GM21390 (cell line): ENCODE measurements around the gene SCUBE3.

Experiments used
- ATAC-seq: cut with Tn5 transposase; IDR thresholded peaks from one replicate; pipeline ENCODE4 v1.9.1; 2021; ENCODE audit not compliant: unreplicated experiment

Gene SCUBE3

DNA sequence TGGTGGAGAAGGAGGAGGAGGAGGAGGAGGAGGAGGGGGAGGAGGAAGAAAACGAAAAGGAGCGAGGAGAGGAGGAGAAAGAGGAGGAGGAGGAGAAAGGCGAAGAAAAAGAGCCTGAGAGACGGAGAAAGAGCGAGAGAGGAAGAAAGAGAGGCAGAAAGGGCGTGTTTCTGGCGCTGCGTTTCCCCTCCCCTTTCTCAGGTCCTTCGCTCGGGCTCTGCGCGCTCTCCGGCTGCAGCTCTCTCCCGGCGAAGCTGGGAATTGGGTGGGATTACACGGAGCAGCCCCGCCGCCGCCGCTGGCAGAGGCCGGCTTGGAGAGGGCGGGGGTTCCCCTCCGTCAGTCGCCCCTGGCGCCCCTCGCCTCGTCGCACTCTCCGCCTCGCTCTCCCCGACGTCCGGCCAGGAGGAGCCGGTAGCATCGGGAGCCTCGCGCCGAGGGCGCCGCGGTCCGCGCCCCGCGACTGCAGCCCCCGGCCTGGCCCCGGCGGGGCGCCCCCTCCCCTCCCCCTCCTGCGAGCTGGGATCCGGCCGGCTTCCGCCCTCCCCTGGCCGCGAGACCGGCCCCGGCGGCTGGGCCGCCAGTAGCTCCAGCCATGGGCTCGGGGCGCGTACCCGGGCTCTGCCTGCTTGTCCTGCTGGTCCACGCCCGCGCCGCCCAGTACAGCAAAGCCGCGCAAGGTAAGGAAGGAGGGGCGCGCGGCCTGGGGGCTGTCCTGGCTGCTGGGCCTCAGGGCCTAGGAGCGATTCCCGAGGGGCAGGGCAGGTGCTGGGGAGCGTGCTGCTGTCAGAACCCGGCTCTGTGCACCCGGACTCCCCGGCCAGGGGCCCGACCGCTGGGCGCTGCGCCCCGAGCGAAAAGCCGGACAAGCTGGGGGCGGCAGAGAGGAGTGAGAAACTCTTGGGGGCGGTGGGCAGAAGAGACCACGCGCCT is at the start of gene SCUBE3:
TSS of gene SCUBE3 (plus strand) at position 133 of the 933 bp plus-strand sequence. CDS start at position 596, 463 bp downstream.
- ATAC-seq: no peak

DNA sequence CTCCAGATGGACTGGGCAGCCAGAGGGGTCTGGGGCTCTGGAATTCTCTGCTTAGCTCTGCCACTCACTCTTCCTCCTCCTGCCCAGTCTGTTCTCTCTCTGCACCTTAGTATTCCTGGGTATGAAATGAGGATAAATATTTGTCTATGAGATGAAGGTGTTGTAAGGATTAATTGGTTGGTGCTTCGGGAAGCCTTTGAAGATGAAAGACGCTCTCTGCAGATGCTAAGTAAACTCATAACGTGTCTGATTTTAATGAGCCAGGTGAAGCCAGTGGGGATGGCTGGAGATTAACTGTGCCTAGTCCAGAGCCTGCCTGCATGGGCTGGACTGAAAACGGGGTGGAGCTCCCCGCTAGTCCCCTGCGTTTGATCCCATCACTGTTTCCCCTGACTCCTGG is 49.5 kb upstream of the SCUBE3 start:
- ATAC-seq: no peak

DNA sequence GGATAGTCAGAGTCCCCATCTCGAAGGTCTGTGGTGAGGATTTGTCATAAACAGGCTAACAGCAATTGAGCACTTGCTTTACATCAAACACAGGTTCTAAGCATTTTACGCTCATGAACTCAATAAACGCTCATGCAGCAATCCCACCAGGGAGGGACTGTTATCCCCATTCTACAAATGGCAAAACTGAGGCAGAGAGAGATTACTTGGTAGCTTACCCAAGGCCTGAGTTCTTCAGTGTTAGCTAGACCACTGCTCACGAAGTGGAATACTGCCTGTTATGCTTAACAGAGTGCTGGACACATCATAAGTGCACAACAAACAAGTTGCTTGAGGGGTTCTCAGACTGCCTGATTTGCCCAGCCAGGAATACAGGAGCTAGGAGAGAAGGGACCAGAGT is 48.9 kb upstream of the SCUBE3 start:
- no peak for ATAC-seq

DNA sequence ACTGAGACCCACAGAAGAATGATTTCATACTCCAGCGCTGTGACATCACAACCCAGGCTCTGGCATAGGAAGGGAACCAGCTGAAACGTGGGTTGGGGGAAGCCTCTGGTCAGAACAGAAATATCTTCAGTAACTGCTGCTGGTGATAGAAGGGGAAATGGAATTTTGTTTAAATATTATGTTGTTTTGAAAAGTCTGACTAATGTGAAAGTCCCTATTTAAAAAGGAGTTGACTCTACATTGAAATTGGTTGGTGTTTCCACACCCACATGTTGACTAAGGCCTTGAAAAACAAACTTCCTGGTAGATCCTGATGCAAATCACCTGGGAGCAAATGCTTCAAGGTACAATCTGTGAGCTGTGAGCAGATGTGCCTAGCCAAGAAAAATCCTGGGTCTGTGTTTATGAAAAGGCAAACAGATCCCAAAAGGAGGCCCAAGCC is 48.1 kb upstream of the SCUBE3 start:
- ATAC-seq: no peak

DNA sequence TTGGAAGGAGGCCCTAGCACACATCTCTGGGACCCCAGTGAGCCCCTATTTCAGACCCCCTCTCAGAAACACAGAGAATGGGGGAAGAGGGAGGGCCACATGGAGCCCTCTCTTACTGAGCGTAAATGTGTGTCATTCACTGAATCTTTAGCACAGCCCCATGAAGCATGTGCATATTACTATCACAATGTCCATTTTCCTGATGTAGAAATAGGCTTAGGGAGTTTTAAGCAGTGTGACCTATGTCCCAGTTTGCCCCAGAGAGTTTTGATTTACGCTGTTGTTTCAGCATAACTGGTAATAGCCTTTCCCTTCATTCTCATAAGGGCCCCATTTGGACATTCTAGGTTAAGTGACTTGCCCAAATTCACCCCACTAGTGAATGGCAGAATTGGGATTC is 47.6 kb upstream of the SCUBE3 start:
- no peak for ATAC-seq

DNA sequence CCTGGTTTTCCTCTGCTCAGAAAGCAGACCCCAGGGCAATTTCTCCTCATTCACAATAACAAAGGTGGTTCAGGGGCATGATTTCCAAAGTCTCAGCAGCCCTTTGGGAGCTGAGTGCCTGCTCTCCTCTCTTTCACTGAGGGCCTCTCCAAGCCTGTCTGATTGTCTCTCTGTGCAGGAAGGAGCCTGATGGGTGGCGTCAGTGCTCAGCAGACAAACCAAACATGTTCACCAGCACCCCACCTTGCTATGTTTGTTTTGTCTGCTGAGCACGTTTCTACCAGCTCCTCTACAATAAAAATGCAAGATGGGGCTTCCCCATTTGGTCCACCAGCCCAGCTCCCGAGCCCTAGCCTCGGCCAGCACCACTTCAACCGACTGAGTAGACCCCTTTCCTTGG is 47.2 kb upstream of the SCUBE3 start:
- ATAC-seq: no peak

DNA sequence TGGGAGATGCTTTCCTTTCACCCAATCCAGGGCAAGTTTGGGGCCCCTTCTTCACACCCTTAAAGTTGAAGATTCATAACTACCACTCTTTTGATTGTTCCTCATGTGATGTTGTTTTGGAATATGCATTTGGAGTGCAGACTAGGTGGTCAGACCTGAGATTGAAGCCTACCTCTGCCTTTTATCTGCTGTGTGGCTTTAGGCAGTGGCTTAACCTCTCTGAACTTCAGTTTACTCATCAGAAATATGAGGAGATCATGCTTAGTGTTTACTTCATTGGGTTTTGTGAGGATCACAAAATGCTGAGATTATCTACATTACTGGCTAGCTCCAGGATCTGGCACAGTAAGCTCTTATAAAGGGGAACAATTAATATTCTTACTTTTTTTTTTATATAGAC is 46.3 kb upstream of the SCUBE3 start:
- ATAC-seq: no peak

DNA sequence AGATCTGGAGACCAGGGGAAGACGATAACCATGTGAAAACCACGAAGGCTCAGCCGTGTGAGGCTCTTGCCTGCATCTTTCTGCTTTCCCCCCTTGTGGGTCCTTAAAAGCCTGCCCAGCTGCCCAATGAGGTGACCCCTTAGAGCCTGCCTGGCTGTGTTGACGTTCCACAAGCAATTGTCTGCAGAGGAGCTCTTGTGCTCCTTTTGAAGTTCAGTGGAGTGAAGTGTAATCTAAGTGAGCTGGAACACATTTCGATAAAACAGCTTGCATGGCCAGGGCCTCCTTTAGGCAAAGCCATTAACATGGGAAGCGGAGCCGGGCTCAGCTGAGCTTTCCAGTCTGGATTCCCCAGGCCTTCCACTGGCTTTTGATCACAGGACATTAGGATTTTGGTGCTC is 45.3 kb upstream of the SCUBE3 start:
- ATAC-seq: no peak

DNA sequence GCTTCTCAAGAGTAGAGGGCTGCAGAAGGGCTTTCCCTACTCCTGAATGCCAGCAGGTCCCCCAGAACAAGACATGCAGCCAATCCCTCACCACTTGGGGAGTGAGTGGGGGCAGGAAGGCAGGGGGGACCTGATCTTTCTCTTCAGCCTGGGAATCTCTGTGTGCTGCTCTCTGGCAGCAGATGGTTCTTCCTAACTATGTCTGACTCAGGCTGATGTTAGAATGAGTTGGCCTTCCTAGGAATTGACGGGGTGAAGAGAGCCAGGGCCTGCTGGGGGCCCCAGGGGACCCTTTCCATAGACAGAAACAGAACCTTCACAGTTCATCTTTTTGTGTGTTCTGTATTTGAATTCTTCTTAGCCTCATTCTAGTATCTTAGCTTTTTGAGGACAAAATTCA is 43.6 kb upstream of the SCUBE3 start:
- ATAC-seq: no peak

DNA sequence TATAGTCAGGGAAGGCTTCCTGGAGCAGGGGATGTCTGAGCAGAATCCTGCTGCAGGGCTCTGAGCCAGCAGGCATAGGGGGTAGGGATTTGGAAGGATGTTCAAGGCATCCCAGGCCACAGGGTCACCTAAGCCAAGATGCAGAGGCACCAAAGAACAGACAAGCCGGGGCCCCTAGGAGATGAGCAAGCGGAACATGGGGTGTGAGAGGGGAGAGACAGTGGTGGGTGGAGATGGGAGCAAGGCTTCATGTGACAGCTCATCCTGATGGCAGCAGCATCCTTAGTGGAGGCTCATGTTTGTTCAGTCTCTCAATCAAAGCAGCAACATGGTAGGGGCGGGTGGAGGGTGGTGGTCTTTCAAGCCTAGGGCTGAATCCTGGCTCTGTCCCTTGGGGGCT is 42.9 kb upstream of the SCUBE3 start:
- ATAC-seq: no peak

DNA sequence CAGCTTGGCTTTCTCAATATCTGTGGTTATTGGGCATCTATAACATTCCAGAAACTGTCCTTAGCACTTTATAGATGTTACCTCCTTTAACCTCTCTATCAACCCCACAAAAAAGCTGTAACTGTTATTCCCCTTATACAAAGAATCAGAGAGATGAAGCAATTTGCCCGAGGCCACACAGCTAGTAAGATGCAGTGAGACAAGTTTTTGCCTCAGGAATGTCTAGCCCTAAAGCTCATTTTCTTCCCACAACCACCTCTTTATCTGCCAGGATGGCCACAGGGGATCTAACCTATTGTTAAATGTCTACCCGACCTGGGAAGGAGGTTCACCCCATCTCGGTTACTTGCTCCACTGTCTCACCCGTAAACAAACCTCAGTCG is 40.7 kb upstream of the SCUBE3 start:
- ATAC-seq: no peak

DNA sequence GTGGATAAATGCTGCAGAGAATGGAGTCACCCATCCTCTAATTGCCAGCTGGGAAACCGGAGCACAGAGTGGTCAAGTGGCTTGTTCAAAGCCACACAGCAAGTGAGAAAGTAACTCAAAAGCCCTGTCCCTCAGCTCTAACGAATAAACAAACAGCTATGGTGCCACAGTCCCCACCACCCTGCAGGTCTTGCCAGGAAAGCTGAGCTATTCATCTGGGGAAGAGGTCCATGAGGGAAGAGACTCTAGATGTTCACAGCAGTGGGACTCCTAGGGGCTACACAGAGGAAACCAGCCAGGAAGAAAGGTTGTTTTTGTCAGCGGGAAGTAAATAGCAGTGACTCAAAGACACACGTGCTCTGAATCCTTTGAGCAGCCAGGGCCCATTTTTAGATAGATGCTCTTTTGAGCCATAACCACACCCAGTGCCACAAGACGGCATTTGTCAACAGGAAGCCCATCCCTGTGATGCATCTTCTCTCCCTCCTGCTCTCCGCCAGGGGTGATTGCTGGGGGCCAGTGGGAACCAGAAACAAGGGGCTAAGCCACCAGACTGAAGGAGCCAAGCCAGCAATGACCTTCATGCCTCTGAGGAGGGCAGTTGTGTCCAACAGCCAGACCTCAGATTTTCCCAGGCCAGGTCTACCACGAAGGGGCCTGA is 40.2 kb upstream of the SCUBE3 start:
- no peak for ATAC-seq

DNA sequence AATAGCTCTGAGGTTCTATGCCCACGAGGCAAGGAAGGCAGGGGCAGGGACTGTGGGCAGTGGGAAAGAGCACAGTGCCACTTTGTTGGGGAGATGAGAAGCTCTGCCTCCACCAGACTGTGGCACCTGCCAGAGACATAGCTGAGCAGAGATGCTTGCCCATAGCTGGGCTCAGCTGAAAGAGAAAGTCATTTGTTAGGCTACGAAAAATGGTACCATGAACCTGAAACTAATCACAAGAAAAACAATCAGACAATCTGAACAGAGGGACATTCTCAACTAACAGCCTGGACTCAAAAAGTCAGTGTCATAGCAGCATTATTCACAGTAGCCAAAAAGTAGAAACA is 39.7 kb upstream of the SCUBE3 start:
- ATAC-seq: no peak

DNA sequence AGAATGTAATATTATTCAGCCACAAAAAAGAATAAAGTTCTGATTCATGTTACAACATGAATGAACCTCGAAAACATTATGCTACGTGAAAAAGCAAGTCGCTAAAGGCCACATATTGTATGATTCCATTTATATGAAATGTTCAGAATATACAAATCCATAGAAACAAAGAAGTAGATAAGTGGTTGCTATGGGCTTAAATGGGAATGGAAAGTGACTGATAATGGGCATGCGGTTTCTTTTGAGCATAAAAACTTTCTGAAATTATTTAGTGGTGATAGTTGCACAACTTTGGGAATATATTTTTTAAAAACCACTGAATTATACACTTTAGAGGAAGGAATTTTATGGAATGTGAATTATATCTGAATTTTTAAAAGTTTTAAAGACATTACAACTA is 39.3 kb upstream of the SCUBE3 start:
- ATAC-seq: no peak

DNA sequence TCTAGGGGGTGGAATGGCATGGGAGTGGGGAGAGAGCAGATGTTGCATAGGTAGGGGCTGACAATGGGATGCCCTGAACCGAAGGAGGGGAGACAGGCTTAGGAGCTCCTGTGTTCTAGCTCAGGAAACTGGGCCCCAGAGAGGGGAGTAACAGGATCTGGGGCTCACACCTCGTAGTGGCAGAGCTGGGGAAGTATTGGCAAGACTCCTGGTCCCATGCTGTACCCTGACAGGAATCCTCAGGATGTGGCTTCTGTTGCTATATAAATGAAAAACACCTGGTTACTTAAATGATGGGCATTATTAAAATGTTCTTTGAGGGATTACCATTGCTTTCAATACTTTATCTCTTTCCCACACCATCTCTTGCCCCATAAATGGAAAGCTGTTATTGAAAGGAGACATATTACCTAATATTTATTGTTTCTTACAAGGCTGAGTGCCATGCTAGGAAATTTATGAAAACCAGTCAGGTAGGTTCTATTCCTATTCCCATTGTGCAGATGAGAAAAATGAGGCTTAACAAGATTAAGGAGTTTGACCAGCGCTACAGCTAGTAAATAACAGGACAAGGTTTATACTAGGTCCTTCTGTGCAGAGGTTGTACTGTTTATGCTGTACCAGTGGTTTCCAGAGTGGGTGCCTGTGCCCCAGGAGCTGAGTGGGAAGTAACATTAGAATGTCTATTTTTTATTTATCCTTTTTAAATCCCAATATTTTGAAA is 37.3 kb upstream of the SCUBE3 start:
- no peak for ATAC-seq

DNA sequence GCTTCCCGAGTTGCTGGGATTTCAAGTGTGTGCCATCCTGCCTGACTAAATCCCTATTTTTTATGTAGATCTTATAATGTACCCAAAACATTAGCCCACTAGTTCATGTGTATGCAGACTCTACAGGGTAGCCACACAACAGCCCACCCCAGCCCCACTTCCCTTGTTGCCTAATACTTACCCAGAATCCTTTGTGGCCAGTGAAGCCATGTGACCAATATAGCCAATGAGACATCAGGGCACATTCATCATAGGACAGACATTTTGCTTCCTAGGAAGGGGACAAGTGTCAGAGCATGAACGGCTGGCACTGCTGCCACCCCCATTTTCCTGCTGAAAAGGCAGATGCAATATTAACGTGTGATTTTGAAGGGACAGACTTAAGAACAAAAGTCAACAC is 36.6 kb upstream of the SCUBE3 start:
- no peak for ATAC-seq

DNA sequence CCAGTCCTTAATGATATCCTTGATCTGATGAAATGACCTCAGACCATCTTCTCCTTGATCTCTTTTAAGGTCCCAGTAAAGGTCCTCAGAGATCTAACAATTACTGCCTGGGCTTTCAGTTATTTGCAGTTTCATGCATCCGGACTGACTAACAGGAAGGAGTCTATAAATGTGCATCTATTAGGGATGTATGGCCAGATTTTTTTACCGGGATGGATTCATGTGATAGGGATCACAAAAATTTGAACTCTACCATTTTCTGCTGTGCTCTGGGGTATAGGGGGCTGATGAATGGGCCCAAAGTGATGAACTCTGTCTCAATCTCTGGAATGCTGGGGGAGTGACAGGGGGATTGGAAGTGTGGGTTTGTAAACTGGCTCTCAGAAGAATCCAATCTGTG is 36.2 kb upstream of the SCUBE3 start:
- ATAC-seq: no peak

DNA sequence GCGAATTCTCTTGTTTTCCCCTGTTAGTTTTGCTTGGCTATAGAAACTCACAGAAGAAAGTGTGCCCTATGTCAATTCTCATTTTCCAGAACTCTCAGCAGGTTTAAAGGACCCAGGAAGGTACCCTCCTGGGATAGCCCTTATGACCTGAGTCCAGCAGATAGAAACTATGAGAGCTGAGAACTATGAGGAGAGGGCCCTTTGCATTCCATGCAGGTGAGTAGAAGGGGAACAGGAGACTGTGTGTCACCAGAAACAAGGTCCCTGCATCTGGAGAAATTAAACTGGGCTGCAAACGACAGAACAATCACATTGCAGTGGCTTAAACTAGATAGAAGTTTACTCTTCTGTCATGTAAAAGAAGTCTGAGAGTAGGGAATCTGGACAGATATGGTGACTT is 35.7 kb upstream of the SCUBE3 start:
- no peak for ATAC-seq

DNA sequence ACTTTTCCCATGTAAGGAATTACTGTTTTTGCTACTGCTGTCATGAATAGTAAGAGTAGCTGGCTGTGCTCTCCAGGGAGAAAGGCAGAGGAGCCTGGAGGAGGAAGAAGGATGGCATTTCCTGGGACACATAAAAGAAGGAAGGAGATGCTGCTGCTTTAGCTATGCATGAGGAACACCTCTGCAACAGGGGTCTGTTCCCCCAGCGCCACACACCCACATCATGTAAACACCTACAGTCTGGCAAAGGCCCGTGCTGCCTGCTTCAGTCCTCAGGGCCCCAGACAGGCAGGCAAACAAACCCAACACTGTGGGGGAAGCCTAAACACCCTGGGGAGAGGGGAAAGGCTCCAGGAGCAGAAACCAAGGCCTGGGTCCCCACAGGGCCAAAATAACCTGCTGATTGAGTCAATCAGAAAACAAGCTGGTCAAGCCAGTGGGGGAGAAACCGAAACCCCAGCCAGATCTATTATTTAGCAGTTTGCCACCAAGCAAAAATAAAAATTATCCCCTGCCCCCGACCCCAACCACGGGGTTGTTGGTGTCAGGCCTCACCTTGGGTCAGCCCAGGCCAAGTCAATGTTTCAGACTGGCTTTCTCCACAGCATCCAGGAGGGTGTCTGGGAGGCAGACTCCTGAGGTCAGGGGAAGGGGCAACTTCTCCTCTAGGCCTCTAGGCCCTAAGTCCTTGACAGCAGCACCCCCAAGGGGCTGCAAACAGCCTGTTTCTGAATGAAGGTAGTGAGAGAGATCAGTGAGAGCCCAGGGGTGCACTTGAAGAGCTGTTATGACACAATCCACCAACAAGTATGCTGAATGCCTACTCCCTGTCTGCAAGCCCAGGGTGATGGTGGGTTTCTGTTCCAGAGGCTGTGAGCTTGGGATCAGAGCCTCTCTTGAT is 34.6 kb upstream of the SCUBE3 start:
- ATAC-seq: no peak

DNA sequence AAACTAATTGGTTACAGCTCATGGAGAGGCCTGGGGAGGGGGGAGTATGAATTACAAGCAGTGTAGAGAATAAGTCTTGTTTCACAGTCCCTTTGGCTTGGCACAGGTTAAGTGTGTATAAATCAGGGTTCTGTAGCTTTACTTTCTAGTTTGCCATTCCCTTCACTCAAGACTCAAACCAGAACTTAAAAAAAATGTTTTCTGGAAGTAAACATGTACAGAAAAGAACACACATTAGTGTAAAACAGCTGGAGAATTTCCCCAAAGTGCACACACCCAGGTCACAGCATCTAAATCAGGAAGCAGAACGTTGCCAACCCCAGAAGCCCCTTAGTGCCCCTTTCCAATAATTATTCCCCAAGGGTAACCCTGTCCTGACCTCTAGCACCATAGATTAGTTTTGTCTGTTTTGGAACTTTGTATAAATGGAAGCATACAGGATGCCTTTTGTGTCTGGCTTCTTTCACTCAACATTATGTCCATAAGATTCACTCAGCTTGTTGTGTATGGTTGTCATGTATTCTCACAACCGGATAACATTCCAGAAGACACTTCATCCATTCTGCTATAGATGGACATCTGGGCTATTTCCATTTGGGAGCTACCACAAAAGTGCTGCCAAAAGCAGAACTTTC is 33.7 kb upstream of the SCUBE3 start:
- ATAC-seq: no peak
